ENCODE measurements around the gene TRIM63.

DNA sequence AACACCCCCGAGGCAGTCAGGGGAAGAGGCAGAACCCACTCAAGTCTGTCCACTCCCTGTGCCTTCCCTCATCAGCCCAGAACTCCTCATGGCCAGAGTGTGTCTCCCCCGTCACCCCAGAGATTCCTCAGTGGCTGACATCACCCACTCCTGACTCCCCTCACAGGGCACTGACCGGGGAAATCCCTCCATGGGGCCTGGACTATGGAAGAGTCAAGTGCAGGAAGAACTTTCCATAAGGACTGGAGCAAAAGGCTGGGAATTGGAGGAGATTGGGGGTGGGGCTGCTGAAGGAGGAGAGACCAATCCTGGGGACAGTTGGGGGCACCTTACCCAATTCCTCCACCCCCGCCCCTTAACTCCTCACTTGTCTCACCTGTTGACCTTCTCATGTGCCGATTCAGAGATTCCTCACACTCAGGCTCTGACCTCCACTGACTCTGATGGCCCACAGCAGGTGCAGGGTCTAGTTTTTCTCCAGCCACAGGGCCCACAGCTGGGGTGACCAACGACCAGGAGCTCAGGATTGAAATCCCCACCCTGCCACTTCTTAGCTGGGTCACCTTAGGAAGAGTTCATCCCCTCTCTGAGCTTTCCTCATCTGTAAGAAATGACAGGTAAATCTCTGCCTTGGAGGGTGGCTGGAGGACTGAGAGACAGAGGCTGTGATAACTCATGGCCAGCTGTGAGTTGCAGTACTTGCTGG, 46.3 kb downstream of the TRIM63 start:
- no peak for TF ChIP-seq ZNF274 (IDR thresholded peaks at IDR 0.05; ENCODE audit: low read depth, low read length)
- no peak for TF ChIP-seq SUZ12 (IDR thresholded peaks at IDR 0.05; ENCODE audit: extremely low read depth, insufficient read depth, insufficient read length)
